SK-N-MC (cell line): ENCODE data around the gene TNFAIP1.

Experiments used
- DNase-seq: peaks from one replicate; pipeline ENCODE4 v3.0.0-alpha.2; 2011; ENCODE audit warnings: low read depth, low spot score
- H3K27ac ChIP-seq: fragments of 200-600 bp; sonication (generic); 2 replicates; pipeline ENCODE4 v1.5.1; 2016; ENCODE audit warnings: mixed run types
- H3K36me3 ChIP-seq: fragments of 200-600 bp; sonication (generic); 2 replicates; pipeline ENCODE4 v1.6.1; 2017; ENCODE audit warnings: antibody characterized with exemption, low read length, mixed read lengths; ENCODE audit not compliant: insufficient read depth
- H3K4me3 ChIP-seq: fragments of 200-600 bp; sonication (generic); 2 replicates; pipeline ENCODE4 v1.5.1; 2016
- H3K9ac ChIP-seq: fragments of 200-600 bp; sonication (generic); 2 replicates; pipeline ENCODE4 v1.8.0; 2017; ENCODE audit warnings: mixed run types, mixed read lengths; ENCODE audit not compliant: insufficient read length
- H3K9me3 ChIP-seq: fragments of 200-600 bp; sonication (generic); 2 replicates; pipeline ENCODE4 v1.6.1; 2017; ENCODE audit warnings: low read depth, mild to moderate bottlenecking, antibody characterized with exemption, low read length, moderate library complexity, mixed read lengths
- EZH2 ChIP-seq: fragments of 200-600 bp; sonication (generic); IDR thresholded peaks from one replicate; pipeline ENCODE4 v1.6.1; 2017; ENCODE audit warnings: antibody characterized with exemption
- FOXP2 ChIP-seq: optimal IDR thresholded peaks from 2 replicates; pipeline ENCODE3; 2011; ENCODE audit warnings: mild to moderate bottlenecking, moderate library complexity; ENCODE audit not compliant: insufficient read depth; ENCODE audit errors: extremely low read length, control extremely low read depth
- POLR2AphosphoS5 ChIP-seq: IDR thresholded peaks from 2 replicates; pipeline ENCODE4 v1.6.1; 2012; ENCODE audit warnings: mild to moderate bottlenecking, low read depth, low read length, borderline replicate concordance

Gene TNFAIP1

DNA sequence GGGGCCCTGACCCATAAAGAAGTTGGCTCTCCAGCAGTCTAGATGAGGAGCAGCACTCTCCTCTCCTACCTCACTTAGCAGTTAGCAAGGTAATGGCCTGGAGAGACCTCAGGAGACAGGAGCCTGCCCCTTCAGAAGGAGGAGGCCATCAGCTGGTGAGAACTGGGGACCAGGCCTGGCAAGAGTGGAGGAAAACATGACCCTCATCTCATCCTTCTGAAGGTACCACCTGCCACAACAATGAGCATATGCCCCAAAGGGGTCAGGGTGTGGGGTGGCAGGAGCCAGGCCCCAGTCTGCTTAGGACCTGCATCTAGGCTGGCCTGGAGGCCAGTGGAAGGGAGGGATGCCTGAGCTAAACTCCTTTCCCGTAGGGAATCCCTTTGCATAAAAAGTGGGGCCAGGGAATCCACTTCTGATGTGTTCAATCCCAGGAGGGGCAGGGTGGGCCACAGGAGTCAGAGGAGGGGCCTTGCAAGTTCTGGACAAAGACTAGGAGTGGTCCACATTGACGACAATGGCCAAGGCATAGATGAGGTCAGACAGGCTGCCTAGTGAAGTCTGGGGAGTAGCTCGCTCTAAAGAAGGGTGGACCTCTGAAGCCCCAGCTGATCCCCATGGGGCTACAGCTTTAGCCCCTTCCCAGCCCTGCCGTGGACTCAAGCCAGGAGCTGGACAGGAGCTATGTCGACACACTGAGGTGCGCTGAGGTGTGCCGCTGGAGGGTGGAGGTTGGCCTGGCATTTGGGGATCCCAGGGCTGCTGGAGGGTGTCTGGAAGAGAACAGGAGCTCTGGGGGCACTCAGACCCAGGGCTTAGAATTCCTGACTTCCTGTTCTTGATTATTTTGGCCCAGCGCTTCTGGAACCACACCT is 28.5 kb downstream of the TNFAIP1 start:
- peaks cover 27% of the 10 kb centered on the region for H3K36me3 ChIP-seq
- H3K4me3 ChIP-seq = no peak overlapping the region
- no peak for DNase-seq
- H3K27ac ChIP-seq = no peak overlapping the region
- TF ChIP-seq EZH2 (no peak), POLR2AphosphoS5 (no peak), FOXP2 (no peak)
- no peak overlapping the region for H3K9ac ChIP-seq
- no peaks in the 10 kb centered on the region for H3K9me3 ChIP-seq

DNA sequence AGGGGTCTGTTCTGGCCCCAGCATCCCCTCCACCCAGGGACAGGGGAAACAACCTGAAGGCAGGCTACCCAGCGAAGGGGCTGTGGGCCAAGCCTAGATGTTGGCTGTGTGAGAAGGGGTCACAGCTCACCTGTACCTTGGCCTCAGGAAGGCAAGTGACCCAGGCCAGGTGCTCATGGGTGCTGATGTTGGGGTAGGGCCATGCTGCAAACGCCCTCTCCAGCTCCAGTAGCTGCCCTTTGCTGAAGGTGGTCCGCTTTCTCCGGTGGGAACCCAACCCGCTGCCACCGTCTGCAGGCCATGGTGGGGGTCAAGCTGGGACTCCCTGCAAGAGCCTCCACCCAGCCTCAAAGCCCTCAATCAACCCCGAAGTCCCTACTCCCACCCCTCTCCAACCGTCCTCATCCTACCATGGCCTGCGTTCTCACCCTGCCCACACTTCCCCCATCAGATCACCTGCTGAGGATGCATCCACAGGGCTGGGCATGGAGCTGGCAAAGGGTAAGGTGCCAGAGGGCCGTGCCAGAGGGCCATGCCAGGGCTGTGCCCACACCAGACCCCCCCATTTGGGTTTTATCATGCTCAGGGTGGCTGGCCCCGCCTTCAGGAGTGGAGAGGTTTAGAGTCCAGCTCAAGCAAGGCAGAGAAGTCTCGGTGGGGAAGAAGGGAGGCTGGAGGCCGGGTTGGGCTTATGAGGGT is 29.3 kb downstream of the TNFAIP1 start, which contains the start of gene SEBOX:
Gene SEBOX, minus strand, starts transcription at position 535 of the 699 bp plus-strand sequence. Its CDS starts 48 bp downstream, at position 487.
- DNase-seq = no peak
- TF ChIP-seq POLR2AphosphoS5 = no peak
- no peak for TF ChIP-seq FOXP2
- TF ChIP-seq EZH2 = no peak
- H3K9me3 ChIP-seq = no peaks in the 10 kb centered on the region

DNA sequence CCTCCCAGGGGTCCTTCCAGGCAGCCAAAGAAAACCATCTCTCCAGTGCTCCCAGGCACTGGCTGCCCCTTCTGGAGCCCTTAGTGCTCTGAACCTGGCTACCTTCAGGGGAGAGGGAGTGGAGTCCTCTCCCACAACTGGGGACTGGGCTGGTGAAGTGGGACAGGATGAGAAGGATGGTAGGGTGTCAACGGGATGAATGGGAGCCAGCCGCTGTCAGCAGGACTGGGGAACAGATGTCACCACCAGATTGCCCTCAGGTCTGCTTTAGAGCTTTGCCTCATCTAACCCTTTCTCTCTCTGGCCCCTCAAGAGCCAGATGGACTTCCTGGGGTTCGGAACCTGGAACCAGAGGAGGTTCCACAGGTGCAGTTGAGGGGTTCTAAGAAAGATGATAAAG is 29.9 kb downstream of the TNFAIP1 start:
- Histone ChIP-seq H3K27ac (no peak overlapping the region), H3K9ac (no peak overlapping the region), H3K4me3 (no peak overlapping the region), H3K36me3 (peaks cover 15% of the 10 kb centered on the region), H3K9me3 (no peaks in the 10 kb centered on the region)
- TF ChIP-seq FOXP2 (no peak), POLR2AphosphoS5 (no peak), EZH2 (no peak)
- no peak for DNase-seq

More for the DNA sequence above, 29.3 kb downstream of the TNFAIP1 start, which contains the start of gene SEBOX:
- Histone ChIP-seq H3K4me3 (no peak within 1 kb of the TSS), H3K36me3 (peaks cover 21% of the 10 kb centered on the region), H3K27ac (no peak within 1 kb of the TSS), H3K9ac (no peak within 1 kb of the TSS)

DNA sequence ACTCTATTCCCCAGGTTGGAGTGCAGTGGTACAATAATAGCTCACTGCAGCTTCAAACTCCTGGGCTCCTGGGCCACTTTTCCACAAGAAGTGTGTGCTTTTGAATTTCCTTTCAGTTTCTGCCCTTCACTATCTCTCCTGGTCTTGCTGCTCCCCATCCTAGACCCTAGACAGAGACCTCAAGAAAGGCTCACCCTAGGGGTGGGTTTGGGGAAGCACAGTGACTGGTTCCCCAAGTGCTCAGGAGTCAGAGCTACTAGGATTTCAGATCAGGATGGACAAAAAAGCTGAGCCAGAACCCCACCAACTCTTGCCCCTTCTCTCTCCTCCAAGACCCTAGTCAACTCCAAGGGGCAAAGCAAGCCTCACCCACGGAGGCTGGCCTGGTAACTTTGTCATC is 31.0 kb downstream of the TNFAIP1 start:
- H3K4me3 ChIP-seq = no peak overlapping the region
- peaks cover 4% of the 10 kb centered on the region; the same call in 1 of the 2 replicates for H3K36me3 ChIP-seq
- DNase-seq = no peak
- no peaks in the 10 kb centered on the region for H3K9me3 ChIP-seq
- TF ChIP-seq EZH2 (no peak), POLR2AphosphoS5 (no peak)
- H3K9ac ChIP-seq = no peak overlapping the region
- no peak overlapping the region for H3K27ac ChIP-seq

DNA sequence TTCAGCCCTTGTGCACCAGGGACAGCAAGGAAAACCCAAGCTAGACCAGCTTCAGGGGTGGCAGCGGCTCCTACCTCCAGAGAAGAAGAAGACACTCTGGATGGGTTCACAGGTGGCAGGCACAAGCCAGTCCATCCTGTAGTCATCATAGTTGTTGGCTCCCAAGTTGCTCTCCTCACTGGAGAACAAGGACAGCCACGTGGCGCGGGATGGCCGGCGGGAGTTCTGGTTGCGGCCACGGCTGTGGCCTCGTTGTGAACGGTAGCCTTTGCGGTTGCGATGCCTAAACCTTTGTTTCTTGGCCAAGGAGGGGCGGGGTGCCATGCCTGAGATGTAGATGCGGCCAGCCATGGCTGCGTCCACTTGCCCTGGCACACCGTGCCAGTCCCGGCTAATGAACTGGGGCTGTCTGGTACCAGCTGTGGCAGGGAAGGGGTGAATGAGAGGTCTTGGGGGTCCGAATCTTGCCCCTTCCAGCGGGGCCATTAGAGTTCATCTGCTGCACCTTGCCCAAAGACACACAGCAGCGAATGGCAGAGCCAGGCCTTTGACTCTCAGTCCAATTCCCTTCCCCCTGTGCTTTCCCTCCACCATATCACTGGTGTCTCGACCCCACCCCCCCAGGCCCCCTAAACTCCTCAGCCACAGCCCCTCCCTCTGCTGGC is 32.2 kb downstream of the TNFAIP1 start:
- Histone ChIP-seq H3K9ac (no peak overlapping the region), H3K27ac (no peak overlapping the region), H3K9me3 (no peaks in the 10 kb centered on the region), H3K36me3 (peaks cover 2% of the 10 kb centered on the region; the same call in 1 of the 2 replicates), H3K4me3 (no peak overlapping the region)
- DNase-seq = no peak
- TF ChIP-seq FOXP2 = no peak
- no peak for TF ChIP-seq EZH2
- TF ChIP-seq POLR2AphosphoS5 = no peak

DNA sequence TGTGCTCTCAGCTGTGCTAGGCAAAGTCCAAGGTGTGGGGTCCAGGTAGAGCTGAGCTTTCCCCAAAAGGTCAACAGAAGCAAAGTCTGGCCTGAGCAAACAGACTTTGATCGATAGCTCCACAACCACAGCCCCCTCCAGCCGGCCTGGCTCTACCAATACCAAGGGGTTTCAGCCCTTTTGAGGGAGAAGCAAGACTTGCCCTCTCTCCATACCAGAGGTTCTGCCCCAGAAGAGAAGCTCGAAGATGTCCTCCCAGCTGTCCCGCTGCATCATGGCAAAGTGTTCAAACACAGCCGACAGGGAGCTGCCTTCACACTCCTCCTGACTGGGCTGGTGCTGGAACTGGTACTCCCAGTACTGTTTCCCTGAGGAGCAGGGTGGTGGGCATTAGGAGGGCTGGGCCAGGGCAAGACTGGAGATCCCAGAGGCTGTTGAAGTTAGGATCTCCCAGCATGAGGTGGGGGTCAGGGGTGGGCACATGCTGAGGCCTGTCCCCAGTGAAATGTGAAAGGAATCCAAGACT is 32.8 kb downstream of the TNFAIP1 start:
- Histone ChIP-seq H3K9ac (no peak overlapping the region), H3K4me3 (no peak overlapping the region), H3K36me3 (peaks cover 2% of the 10 kb centered on the region; the same call in 1 of the 2 replicates), H3K9me3 (no peaks in the 10 kb centered on the region), H3K27ac (no peak overlapping the region)
- no peak for DNase-seq
- TF ChIP-seq EZH2 = no peak
- TF ChIP-seq POLR2AphosphoS5 = no peak
- TF ChIP-seq FOXP2 = no peak

DNA sequence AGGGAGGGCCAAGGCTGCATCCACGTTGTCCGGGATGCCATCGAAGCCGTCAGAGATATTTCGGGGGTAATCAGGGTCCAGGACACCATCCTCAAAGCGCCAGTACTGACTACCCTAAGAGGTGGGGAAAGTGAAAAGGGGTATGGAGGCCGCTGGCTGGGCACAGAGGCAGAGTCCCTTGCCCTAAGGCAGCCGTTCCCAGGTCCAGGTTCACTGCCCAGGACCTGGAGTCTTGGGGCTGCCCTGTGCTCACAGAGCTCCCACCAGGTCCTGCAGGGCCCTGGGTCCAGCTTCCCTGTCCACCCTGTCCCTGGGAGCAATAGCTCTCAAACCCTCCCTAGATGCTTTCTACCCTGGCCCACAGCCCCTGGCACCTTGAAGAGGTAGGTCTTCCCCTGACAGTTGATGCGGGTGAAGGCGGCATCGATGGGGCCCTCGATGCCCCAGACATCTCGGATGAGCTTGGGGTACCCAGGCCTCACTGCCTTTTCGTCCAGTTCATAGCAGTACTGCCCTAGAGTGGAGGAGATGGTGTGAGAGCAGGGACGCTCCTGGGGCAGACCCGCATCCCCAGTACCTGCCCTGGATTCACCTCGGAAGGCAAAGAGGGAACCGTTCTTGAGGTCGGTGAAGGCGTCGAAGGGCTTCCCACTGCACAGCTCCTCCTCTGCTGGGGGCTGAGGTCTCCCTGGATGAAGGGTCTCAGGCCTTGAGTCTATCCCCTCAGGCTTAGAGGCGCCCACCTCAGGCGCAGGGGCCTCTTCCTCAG is 33.5 kb downstream of the TNFAIP1 start:
- Histone ChIP-seq H3K4me3 (no peak overlapping the region), H3K36me3 (no peaks in the 10 kb centered on the region), H3K9me3 (no peaks in the 10 kb centered on the region), H3K9ac (no peak overlapping the region), H3K27ac (no peak overlapping the region)
- TF ChIP-seq POLR2AphosphoS5 (no peak), EZH2 (no peak), FOXP2 (no peak)
- no peak for DNase-seq
